ENCODE results near the gene PSME4. TPM values are rescaled to one million over a fixed set of nuclear protein-coding genes. Genes with fewer than 3 reads are reported as not detected.
A peak's percentile ranks its signal among the peaks of the same experiment; 100 is the strongest.

The PSME4 gene
- total and polyA plus RNA-seq, 2 of the 13 experiments (the other 11 are each of a cell fraction or from before 2014, with no cell fraction given): 52.1 to 77.8 TPM

GRCh38 chr2:53969968-53970723, 647 bp downstream of the PSME4 start (continued):
- TF ChIP-seq ARID4A (CRISPR knock-in tag; IDR thresholded peaks at IDR 0.05; ENCODE audit: borderline replicate concordance): no peak
- 0 out of 2 replicates have a peak, but pooled peaks have one; percentile 46 for TF ChIP-seq MAFG (CRISPR knock-in tag; IDR thresholded peaks at IDR 0.05)
- 0 out of 2 replicates have a peak, but pooled peaks have one; percentile 6 for TF ChIP-seq PAWR (CRISPR knock-in tag; IDR thresholded peaks at IDR 0.05; ENCODE audit: borderline replicate concordance)
- TF ChIP-seq TRAFD1 (CRISPR knock-in tag; IDR thresholded peaks at IDR 0.05; ENCODE audit: borderline replicate concordance): no peak
- TF ChIP-seq ZBTB43 (CRISPR knock-in tag; conservative IDR thresholded peaks at IDR 0.05): no peak; the same call in 1 of the 2 replicates
- no peak for TF ChIP-seq TCF7L2 (IDR thresholded peaks at IDR 0.05; ENCODE audit: low read depth, low read length)
- TF ChIP-seq ZNF747 (CRISPR knock-in tag; IDR thresholded peaks at IDR 0.05; ENCODE audit: borderline replicate concordance): peak; percentile 38; the same call in 1 of the 2 replicates
- no peak for TF ChIP-seq ELF4 (CRISPR knock-in tag; IDR thresholded peaks at IDR 0.05; ENCODE audit: borderline replicate concordance)
- peak; percentile 90 for TF ChIP-seq AGO2 (optimal IDR thresholded peaks at IDR 0.05; ENCODE audit: low read depth, low read length)
- TF ChIP-seq PAXIP1 (CRISPR knock-in tag; conservative IDR thresholded peaks at IDR 0.05): no peak; the same call in 1 of the 2 replicates
- 0 out of 2 replicates have a peak, but pooled peaks have one; percentile 4 for TF ChIP-seq ZSCAN9 (CRISPR knock-in tag; IDR thresholded peaks at IDR 0.05; ENCODE audit: borderline replicate concordance)
- TF ChIP-seq RXRA (CRISPR knock-in tag; IDR thresholded peaks at IDR 0.05): peak; percentile 42; the same call in 1 of the 2 replicates
- peak; percentile 95 for TF ChIP-seq ZNF263 (CRISPR knock-in tag; IDR thresholded peaks at IDR 0.05)
- no peak for TF ChIP-seq ATAD3A (CRISPR knock-in tag; IDR thresholded peaks at IDR 0.05)
- peak; percentile 2; the same call in 1 of the 2 replicates for TF ChIP-seq CHCHD3 (CRISPR knock-in tag; IDR thresholded peaks at IDR 0.05)
- 0 out of 2 replicates have a peak, but pooled peaks have one; percentile 25 for TF ChIP-seq ZNF567 (CRISPR knock-in tag; IDR thresholded peaks at IDR 0.05; ENCODE audit: borderline replicate concordance)
- 0 out of 2 replicates have a peak, but pooled peaks have one; percentile 43 for TF ChIP-seq ZSCAN20 (CRISPR knock-in tag; IDR thresholded peaks at IDR 0.05; ENCODE audit: borderline replicate concordance)

Data from HepG2 (cell line).